CD14-positive monocyte (primary cell): ENCODE measurements around the gene SUN3. TPM values are rescaled to one million over a fixed set of nuclear protein-coding genes. Genes with fewer than 3 reads are reported as not detected.

Source experiments
- DNase-seq, 3 donors: peaks; one replicate each; pipeline ENCODE4 v3.0.0-alpha.2; 2011 to 2022
- H2AFZ ChIP-seq: 2 replicates; pipeline ENCODE4 v1.6.0; 2012; ENCODE audit warnings: mild to moderate bottlenecking, low read depth, low read length, inconsistent platforms; ENCODE audit not compliant: insufficient read depth, poor library complexity, severe bottlenecking
- H3K27ac ChIP-seq, 2 donors: 1 replicate in 1 of 2; 2 replicates in 1 of 2; pipeline ENCODE4 v1.5.1; 2012 to 2013; ENCODE audit warnings: low read length in 2 of 2, control low read depth in 1 of 2, inconsistent platforms in 1 of 2, low read depth in 1 of 2, mild to moderate bottlenecking in 1 of 2
- H3K27me3 ChIP-seq, 2 donors: one replicate each; pipeline versions ENCODE4 v1.6.0 to v1.6.1; 2011 to 2013; ENCODE audit warnings: low read length in 2 of 2; ENCODE audit not compliant: control insufficient read depth in 2 of 2, insufficient read depth in 2 of 2
- H3K36me3 ChIP-seq, 2 donors: replicated peaks in 1 of 2; 1 replicate in 1 of 2; 2 replicates in 1 of 2; pipeline versions ENCODE4 v1.5.1 to v1.6.1; 2012 to 2013; ENCODE audit warnings: low read length in 2 of 2, control low read depth in 1 of 2, inconsistent platforms in 1 of 2, mild to moderate bottlenecking in 1 of 2; ENCODE audit not compliant: insufficient read depth in 2 of 2, control insufficient read depth in 1 of 2
- H3K4me1 ChIP-seq, 2 donors: 1 replicate in 1 of 2; 2 replicates in 1 of 2; pipeline versions ENCODE4 v1.5.1 to v1.6.1; 2012 to 2013; ENCODE audit warnings: low read length in 2 of 2, control low read depth in 1 of 2, inconsistent platforms in 1 of 2, mild to moderate bottlenecking in 1 of 2, moderate library complexity in 1 of 2; ENCODE audit not compliant: insufficient read depth in 2 of 2, control insufficient read depth in 1 of 2
- H3K4me2 ChIP-seq: replicated peaks from 2 replicates; pipeline ENCODE3; 2012; ENCODE audit warnings: low read length, moderate library complexity, mild to moderate bottlenecking; ENCODE audit not compliant: poor library complexity, severe bottlenecking; ENCODE audit errors: extremely low read depth
- H3K4me3 ChIP-seq, 3 experiments: fragments of 200-600 bp in 1 of 3; sonication (generic) in 1 of 3; replicated peaks in 1 of 3; 1 replicate in 2 of 3; 2 replicates in 1 of 3; pipeline ENCODE4 v1.5.1; 2011 to 2013; ENCODE audit warnings: low read length in 3 of 3, mild to moderate bottlenecking in 3 of 3, control low read depth in 2 of 3, low read depth in 2 of 3, inconsistent platforms in 1 of 3, moderate library complexity in 1 of 3
- H3K79me2 ChIP-seq: 2 replicates; pipeline ENCODE4 v1.6.0; 2012; ENCODE audit warnings: mild to moderate bottlenecking, control low read depth, inconsistent platforms, low read length, moderate library complexity; ENCODE audit not compliant: insufficient read depth
- H3K9ac ChIP-seq: 2 replicates; pipeline ENCODE4 v1.6.0; 2017; ENCODE audit warnings: low read length, mild to moderate bottlenecking; ENCODE audit not compliant: insufficient read depth, poor library complexity, severe bottlenecking
- H3K9me3 ChIP-seq, 2 donors: replicated peaks in 1 of 2; 1 replicate in 1 of 2; 2 replicates in 1 of 2; pipeline versions ENCODE4 v1.5.1 to v1.6.1; 2012 to 2013; ENCODE audit warnings: low read length in 2 of 2, control low read depth in 1 of 2; ENCODE audit not compliant: control insufficient read depth in 1 of 2, insufficient read depth in 1 of 2
- H4K20me1 ChIP-seq: 2 replicates; pipeline ENCODE4 v1.6.0; 2012; ENCODE audit warnings: mild to moderate bottlenecking, low read length, control low read depth, moderate library complexity; ENCODE audit not compliant: insufficient read depth
- H3K27ac Mint-ChIP-seq, 7 donors: one replicate each; pipeline ENCODE4 v1.8.0; 2020; ENCODE audit warnings: mild to moderate bottlenecking in 7 of 7, mixed read lengths in 7 of 7, moderate library complexity in 6 of 7, inconsistent platforms in 2 of 7
- H3K27me3 Mint-ChIP-seq, 3 donors: one replicate each; pipeline ENCODE4 v1.8.0; 2021 to 2022; ENCODE audit warnings: low read depth in 3 of 3, mild to moderate bottlenecking in 3 of 3, mixed read lengths in 3 of 3, moderate library complexity in 3 of 3, inconsistent platforms in 1 of 3
- H3K36me3 Mint-ChIP-seq, 2 donors: one replicate each; pipeline ENCODE4 v1.8.0; 2020; ENCODE audit warnings: mixed read lengths in 2 of 2, inconsistent platforms in 1 of 2, mild to moderate bottlenecking in 1 of 2
- H3K4me1 Mint-ChIP-seq: one replicate; pipeline ENCODE4 v1.8.0; 2020; ENCODE audit warnings: mild to moderate bottlenecking, mixed read lengths
- H3K4me3 Mint-ChIP-seq, 2 donors: one replicate each; pipeline ENCODE4 v1.8.0; 2020; ENCODE audit warnings: mild to moderate bottlenecking in 2 of 2, mixed read lengths in 2 of 2, moderate library complexity in 1 of 2
- H3K9me3 Mint-ChIP-seq, 7 donors: one replicate each; pipeline ENCODE4 v1.8.0; 2020 to 2022; ENCODE audit warnings: mixed read lengths in 7 of 7, mild to moderate bottlenecking in 6 of 7, moderate library complexity in 6 of 7, inconsistent platforms in 2 of 7
- WGBS: methylation state at CpG from one replicate; pipeline ENCODE4 v1.1.5; 2013; ENCODE audit warnings: missing lambda C conversion rate; ENCODE audit not compliant: insufficient coverage; 5-methylcytosine and 5-hydroxymethylcytosine counted together
- intact Hi-C, 2 donors: fragments of 100-400 bp; cut with micrococcal nuclease; formaldehyde crosslinking; loops; one replicate each; pipeline versions ENCODE4 v1.15.0 to v1.15.1; 2023
- polyA plus RNA-seq, 3 donors: library from polyadenylated mRNA; depleted of rRNA in 1 of 3; unstranded in 2 of 3; stranded (reverse) in 1 of 3; fragments of 300-500 nt in 2 of 3; fragments of >200 nt in 1 of 3; fragmentation: Illumina TruSeq in 2 of 3; gene quantifications; 1 replicate in 2 of 3; 2 replicates in 1 of 3; pipeline ENCODE4 v1.2.3, GENCODE V29; 2012 to 2021
- TF ChIP-seq, protein P1 (sequence below): fragments of 200-600 bp; IDR thresholded peaks from one replicate; pipeline ENCODE4 v1.8.0; 2022; ENCODE audit warnings: antibody characterized with exemption, mild to moderate bottlenecking

Gene SUN3
- polyA plus RNA-seq, 3 donors, result not detected

DNA sequence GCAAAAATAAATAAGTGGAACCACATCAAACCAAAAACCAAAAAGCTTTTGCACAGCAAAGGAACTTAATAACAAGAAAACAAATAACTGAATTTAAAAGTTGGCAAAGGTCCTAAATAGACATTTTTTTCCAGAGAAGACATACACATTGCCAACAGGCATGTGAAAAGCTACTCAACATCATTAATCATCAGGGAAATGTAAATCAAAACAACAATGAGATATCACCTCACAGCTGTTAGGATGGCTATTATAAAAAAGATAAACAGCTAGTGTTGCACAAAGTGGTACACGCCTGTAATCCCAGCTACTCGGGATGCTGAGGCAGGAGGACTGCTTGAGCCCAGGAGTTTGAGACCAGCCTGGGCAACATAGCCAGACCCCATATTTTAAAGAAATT, 2.2 kb upstream of the SUN3 start:
- H3K27ac ChIP-seq, result no peak overlapping the region
- H2AFZ ChIP-seq, result no peak overlapping the region
- TF ChIP-seq, protein P1, sequence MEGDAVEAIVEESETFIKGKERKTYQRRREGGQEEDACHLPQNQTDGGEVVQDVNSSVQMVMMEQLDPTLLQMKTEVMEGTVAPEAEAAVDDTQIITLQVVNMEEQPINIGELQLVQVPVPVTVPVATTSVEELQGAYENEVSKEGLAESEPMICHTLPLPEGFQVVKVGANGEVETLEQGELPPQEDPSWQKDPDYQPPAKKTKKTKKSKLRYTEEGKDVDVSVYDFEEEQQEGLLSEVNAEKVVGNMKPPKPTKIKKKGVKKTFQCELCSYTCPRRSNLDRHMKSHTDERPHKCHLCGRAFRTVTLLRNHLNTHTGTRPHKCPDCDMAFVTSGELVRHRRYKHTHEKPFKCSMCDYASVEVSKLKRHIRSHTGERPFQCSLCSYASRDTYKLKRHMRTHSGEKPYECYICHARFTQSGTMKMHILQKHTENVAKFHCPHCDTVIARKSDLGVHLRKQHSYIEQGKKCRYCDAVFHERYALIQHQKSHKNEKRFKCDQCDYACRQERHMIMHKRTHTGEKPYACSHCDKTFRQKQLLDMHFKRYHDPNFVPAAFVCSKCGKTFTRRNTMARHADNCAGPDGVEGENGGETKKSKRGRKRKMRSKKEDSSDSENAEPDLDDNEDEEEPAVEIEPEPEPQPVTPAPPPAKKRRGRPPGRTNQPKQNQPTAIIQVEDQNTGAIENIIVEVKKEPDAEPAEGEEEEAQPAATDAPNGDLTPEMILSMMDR, result no peak
- H3K79me2 ChIP-seq, result no peaks in the 10 kb centered on the region
- no peak for DNase-seq
- Mint-ChIP-seq H3K9me3 (peaks cover 0 to 4% (median 3%) of the 10 kb centered on the region in 7 donors), H3K27me3 (peaks cover 34 to 43% (median 38%) of the 10 kb centered on the region in 3 donors), H3K36me3 (peaks cover 0 to 3% of the 10 kb centered on the region in 2 donors), H3K27ac (no peak overlapping the region), H3K4me3 (no peak overlapping the region), H3K4me1 (peaks cover 9% of the 10 kb centered on the region)
- H3K9ac ChIP-seq, result no peak overlapping the region
- no peak overlapping the region for H3K4me3 ChIP-seq
- intact Hi-C loops, result no loop called here
- no peaks in the 10 kb centered on the region for H3K36me3 ChIP-seq
- H4K20me1 ChIP-seq, result no peaks in the 10 kb centered on the region
- peaks cover 8 to 12% of the 10 kb centered on the region in 2 donors for H3K4me1 ChIP-seq
- H3K9me3 ChIP-seq, result no peaks in the 10 kb centered on the region
- H3K4me2 ChIP-seq, result no peak overlapping the region
- WGBS, result no CpG with 5 or more reads among the region's 2 CpGs
- peaks cover 16 to 34% of the 10 kb centered on the region in 2 donors for H3K27me3 ChIP-seq

DNA sequence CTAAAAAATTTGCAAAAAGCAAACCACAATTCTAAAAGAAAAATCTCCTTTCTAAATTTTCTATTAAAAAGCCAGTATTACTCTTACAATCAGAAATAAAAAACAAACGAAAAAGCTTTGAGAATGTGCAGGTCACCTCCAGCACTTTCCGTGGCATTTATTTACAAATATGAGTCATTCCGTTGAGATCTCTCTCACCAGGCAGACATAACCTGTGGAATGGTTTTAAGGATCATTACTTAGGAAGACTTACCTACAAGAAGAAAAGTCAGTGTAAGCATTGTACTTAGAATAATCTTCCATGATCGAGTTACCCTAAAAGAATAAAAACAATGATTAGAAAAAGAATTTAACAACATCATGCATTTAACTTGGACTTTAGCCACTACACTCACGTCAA, 3.3 kb downstream of the SUN3 start:
- TF ChIP-seq, protein P1, result no peak
- H3K4me1 ChIP-seq, result no peaks in the 10 kb centered on the region
- H3K4me2 ChIP-seq, result no peak overlapping the region
- no peak overlapping the region for H3K4me3 Mint-ChIP-seq
- no peak overlapping the region for H3K9ac ChIP-seq
- peaks cover 0 to 2% of the 10 kb centered on the region in 2 donors for H3K9me3 ChIP-seq
- H3K4me1 Mint-ChIP-seq, result no peaks in the 10 kb centered on the region
- peaks cover 0 to 2% of the 10 kb centered on the region in 2 donors for H3K27me3 ChIP-seq
- intact Hi-C loops, result no loop called here
- H4K20me1 ChIP-seq, result no peaks in the 10 kb centered on the region
- H3K36me3 ChIP-seq, result no peaks in the 10 kb centered on the region
- H3K36me3 Mint-ChIP-seq, result no peaks in the 10 kb centered on the region
- no peak overlapping the region for H3K27ac ChIP-seq
- H3K4me3 ChIP-seq, result no peak overlapping the region
- H3K27me3 Mint-ChIP-seq, result peaks cover 5 to 7% (median 6%) of the 10 kb centered on the region in 3 donors
- H3K27ac Mint-ChIP-seq, result no peak overlapping the region
- no peak overlapping the region for H2AFZ ChIP-seq
- no peaks in the 10 kb centered on the region for H3K79me2 ChIP-seq
- no peak for DNase-seq
- WGBS, result no CpG with 5 or more reads among the region's 5 CpGs
- H3K9me3 Mint-ChIP-seq, result peaks cover 0 to 14% (median 11%) of the 10 kb centered on the region in 7 donors
